COLO829 (cell line): ENCODE measurements around the gene CDC42BPG.
"Not testable (repeated sequence)": the region's sequence is repeated elsewhere in the genome, so short reads cannot be mapped to it uniquely, and the experiment has no call there.

Experiments used
- DNase-seq: peaks from one replicate; pipeline ENCODE4 v3.0.0; 2012; ENCODE audit warnings: low spot score

CDC42BPG gene

GRCh38 chr11:64849598-64850356, 5.3 kb upstream of the CDC42BPG start:
- DNase-seq = no peak

GRCh38 chr11:64848826-64849597, 4.6 kb upstream of the CDC42BPG start:
- DNase-seq = no peak

DNA sequence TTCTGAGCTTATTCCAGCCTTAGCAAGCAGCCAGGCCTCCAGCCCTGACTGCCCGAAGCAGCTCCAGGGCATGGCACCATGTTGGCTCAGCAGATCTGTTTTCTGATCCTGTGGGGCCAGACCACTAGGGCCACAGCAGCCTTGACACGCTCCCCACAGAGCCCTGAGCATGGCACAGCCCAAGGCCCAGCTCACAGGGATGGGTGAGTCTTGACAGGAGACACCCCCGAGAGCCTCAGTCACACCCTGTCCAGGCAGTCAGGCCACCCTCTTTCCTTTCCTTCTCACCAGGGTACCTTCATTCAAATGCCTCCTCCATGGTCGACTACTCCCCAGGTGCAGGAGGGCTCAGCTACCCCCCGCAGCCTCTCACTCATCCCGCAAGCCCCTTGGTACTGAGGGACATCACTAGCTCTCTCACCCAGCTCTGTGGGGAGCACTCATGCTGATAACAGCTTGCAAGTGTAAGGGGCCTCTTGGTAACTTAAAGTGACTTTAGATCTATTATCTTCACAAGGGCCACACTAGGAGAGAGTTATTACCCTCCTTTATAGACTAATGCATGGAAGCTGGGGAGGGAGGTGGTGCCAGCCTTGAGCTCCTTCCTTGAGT, 3.9 kb upstream of the CDC42BPG start:
- no peak for DNase-seq

DNA sequence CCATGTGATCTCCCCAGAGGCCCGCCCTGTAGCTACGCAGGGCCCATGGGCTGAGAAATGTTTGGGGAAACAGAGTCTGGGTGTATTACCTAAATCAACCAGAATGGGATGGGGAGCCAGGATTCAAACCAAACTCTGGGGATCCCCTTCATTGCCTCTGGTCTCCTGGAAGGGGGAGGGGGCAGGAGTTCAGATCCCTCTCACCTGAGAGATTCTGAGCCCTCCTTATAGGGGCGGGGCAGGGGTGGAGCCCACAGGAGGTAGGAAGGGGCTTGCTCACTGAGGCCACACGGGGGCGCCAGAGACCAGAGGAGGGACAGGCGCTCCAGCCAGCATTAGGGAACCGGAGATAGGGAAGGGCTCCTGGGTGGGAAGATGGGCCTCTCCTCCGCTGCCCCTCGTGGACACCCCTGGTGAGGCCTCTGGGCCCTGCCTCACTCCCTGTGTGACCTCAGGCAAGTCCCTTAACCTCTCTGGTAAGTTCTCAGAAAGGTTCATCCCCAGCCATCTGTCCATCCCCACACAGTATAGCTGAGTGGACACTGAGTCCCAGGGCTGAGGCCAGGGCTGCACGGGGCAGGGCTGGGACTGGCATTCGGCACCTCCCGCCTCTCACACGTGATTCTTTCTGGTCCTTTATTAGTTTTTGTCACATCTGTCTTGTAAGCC, 2.7 kb upstream of the CDC42BPG start:
- DNase-seq = peak; percentile 89

DNA sequence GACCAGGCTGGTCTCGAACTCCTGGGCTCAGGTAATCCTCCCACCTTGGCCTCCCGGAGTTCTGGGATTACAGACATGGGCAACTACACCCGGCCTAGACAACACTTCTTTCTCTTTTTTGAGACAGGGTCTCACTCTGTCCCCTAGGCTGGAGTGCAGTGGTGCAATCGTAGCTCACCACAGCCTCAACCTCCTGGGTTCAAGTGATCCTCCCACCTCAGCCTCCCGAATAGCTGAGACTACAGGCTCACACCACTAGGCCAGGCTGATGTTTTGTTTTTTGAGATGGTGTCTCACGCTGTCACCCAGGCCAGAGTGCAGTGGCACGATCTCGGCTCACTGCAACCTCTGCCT, 1.3 kb upstream of the CDC42BPG start:
- DNase-seq = not testable (repeated sequence)

DNA sequence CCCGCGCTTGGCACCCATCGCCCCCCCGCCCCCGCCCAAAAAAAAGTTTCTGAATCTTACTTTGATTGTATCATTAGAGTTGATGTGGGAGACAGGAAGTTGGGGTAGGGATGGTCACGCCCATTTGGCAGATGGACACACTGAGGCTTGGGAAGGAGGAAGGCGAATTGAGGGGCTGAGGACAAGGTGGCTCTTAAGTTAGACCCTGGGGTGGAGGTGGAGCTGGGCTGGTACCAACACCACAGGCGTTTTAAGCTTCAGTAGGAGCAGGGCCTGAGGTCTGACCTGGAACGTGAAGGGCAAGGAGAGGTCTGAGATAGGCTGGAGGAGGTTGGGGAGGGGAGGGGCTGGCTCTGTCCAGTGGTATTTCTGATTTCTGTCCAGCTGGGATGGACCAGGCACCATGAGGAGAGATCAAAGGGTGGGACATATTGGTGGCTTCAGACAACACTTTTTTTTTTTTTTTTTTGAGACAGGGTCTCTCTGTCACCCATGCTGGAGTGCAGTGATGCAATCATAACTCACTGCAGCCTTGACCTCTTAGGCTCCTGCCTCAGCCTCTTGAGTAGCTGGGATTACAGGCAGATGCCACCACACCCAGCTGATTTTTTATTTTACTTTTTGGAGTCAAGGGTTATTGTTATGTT, 799 bp upstream of the CDC42BPG start:
- no peak for DNase-seq

DNA sequence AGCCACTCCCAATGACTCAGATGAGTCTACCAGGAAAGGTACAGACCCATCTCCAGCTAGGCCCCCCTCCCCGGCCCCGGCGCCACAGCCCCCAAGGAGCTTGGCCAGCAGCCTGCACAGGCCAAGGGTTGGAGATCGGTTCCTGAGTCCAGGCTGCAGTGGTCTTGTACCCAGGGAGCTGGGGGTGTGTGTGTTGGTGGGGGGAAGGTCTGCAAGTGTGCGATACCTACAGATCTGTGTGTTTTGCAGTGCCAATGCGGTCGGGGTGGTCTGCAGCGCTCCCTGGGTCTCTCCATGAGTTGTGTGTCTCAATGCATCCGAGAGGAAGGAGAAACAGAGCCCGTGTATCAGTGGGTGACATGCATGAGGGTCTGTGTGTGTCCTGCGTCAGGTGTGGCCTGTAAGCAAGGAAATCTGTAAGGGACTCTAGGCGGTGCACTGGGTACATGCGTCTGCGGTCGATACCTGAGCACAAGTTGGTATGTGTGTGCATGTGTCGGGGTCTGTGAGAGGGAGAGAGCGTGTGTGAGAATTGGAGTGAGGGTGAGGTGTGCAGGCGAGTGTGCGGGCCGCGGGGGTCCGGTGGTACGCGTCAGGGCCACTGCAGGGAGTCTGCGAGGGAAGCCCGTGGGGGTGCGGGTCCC, 645 bp downstream of the CDC42BPG start:
- no peak for DNase-seq

GRCh38 chr11:64842851-64843685, 1.4 kb downstream of the CDC42BPG start:
- peak; percentile 18 for DNase-seq

DNA sequence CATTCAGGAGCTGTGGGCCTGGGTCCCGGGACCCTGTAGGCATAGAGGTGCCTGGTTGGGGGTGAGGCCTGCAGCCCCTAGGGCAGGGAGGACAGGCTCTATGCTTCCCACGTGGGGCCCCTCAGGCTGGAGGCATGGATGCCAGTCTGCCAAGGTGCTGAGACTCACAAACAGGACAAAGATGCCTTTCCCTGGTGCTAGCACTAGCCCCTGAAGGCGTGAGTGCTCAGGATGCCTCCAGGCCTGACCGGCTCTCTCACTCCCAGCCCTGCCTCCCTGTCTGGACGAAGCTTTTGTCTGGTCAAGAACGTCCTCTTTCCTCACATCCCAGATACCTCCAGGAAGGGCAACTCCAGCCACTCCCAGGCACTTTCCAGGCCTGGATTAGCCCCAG, 2.1 kb downstream of the CDC42BPG start:
- DNase-seq = no peak

- no peak for DNase-seq
Measured at GRCh38 chr11:64841592-64842365, 2.7 kb downstream of the CDC42BPG start.

GRCh38 chr11:64839887-64840782, 4.3 kb downstream of the CDC42BPG start:
- no peak for DNase-seq

GRCh38 chr11:64839335-64839734, 5.1 kb downstream of the CDC42BPG start:
- DNase-seq = no peak

DNA sequence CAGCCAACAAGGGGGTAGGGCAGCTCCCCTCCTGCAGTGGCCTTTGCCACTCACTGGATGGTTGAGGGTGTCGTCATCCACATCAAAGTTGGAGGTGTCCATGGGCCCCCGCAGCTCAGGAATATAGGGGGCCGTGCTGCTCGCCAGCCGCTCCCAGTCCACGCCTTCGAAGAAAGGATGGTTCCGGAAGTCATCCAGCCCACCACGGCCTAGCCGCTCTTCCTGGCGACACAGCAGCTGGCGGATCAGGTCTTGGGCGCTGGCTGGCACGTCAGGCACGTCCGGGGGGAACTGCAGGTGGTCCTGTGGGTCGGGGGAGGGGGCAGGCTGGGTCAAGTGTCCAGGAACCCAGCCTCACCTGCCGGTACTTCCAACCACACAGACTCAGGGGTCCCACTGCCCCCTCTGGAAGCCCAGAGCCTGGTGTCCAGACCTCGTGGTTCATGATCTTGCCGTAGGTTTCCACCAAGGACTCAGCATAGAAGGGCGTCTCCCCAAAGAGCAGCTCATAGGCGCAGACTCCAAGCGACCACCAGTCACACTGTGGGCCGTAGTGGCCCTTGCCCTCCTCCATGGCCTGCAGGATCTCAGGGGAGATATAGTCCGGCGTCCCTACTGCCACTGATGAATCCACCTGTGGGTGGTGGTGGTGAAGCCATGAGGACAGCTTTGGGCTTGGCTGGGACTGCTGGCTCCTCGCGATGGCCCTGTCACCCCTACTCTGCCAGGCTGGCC, 5.7 kb downstream of the CDC42BPG start:
- DNase-seq = no peak

- no peak for DNase-seq
Measured at GRCh38 chr11:64837887-64838351, 6.5 kb downstream of the CDC42BPG start.

GRCh38 chr11:64836448-64837072, 7.9 kb downstream of the CDC42BPG start:
- no peak for DNase-seq

DNA sequence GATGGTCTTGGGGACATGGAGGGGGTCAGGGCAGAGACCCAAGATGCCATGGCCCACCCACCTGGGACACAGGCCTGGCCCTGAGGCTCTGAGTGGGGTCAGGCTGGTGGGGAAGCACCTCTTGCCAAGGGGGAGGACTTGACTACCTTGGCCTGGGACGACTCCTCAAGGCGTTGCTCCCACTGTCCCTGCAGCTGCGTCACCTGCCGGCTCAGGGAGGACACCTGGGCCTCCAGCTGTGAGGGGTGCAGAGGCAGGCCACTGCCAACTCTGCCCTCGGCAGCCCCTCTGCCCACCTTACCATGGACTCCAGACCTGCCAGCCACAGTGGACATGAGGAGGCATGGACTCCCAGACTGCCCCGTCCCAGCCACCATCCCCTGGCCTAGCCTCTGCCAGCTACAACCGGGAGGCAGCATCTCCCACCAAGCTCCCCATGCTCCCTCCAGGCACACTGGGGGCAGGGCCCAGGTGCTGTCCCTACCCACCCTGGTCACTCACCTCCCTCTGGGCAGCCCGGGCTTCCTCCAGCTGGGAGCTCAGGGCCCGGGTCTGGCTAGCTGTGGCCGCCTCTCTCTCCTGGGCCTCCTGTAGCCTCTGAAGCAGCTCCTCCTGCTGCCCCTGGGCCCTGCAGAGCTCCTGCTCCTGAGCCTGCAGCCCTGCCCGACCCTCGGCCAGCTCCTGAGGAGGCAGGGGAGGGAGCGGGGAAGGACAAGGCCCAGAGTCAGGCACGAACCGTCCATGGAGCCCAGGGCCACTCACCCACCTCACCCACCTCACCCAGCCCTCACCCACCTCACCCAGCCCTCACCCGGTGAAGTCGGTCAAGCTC, 8.6 kb downstream of the CDC42BPG start:
- DNase-seq = no peak
